Smooth muscle cell (in vitro differentiated cells): ENCODE results near the gene TLE2. TPM values are rescaled to one million over a fixed set of nuclear protein-coding genes. Genes with fewer than 3 reads are reported as not detected.
A peak's percentile ranks its signal among the peaks of the same experiment; 100 is the strongest.

Experiments
- DNase-seq: peaks from one replicate; lab custom pipeline; 2025; ENCODE audit not compliant: unreplicated experiment; lab: John Stamatoyannopoulos, UW
- H2AFZ ChIP-seq: fragments of 200-600 bp; sonication (generic); 2 replicates; pipeline ENCODE4 v1.6.0; 2016; ENCODE audit warnings: antibody characterized with exemption, low read depth, mild to moderate bottlenecking
- H3F3A ChIP-seq: fragments of 200-600 bp; sonication (generic); 2 replicates; pipeline ENCODE4 v1.6.0; 2017; ENCODE audit warnings: antibody characterized with exemption, low read depth
- H3K27ac ChIP-seq: fragments of 200-600 bp; sonication (generic); 2 replicates; pipeline ENCODE4 v1.5.1; 2016; ENCODE audit warnings: low read depth, mild to moderate bottlenecking
- H3K27me3 ChIP-seq: fragments of 200-600 bp; sonication (generic); 2 replicates; pipeline ENCODE4 v1.6.1; 2016; ENCODE audit warnings: low read depth, mild to moderate bottlenecking
- H3K36me3 ChIP-seq: fragments of 200-600 bp; sonication (generic); 2 replicates; pipeline ENCODE4 v1.5.1; 2016; ENCODE audit warnings: low read depth
- H3K4me1 ChIP-seq: fragments of 200-600 bp; sonication (generic); 2 replicates; pipeline ENCODE4 v1.5.1; 2016; ENCODE audit warnings: low read depth
- H3K4me2 ChIP-seq: fragments of 200-600 bp; sonication (generic); 2 replicates; pipeline ENCODE4 v1.6.0; 2016; ENCODE audit warnings: mild to moderate bottlenecking
- H3K4me3 ChIP-seq: fragments of 200-600 bp; sonication (generic); 2 replicates; pipeline ENCODE4 v1.5.1; 2016; ENCODE audit warnings: mild to moderate bottlenecking
- H3K79me2 ChIP-seq: fragments of 200-600 bp; sonication (generic); 2 replicates; pipeline ENCODE4 v1.6.0; 2016; ENCODE audit warnings: low read depth, mild to moderate bottlenecking
- H3K9ac ChIP-seq: fragments of 200-600 bp; sonication (generic); 2 replicates; pipeline ENCODE4 v1.6.0; 2016; ENCODE audit warnings: low read depth
- H3K9me3 ChIP-seq: fragments of 200-600 bp; sonication (generic); replicated peaks from 2 replicates; pipeline ENCODE4 v1.5.1; 2016; ENCODE audit warnings: low read depth
- H4K20me1 ChIP-seq: fragments of 200-600 bp; sonication (generic); 2 replicates; pipeline ENCODE4 v1.6.0; 2016; ENCODE audit warnings: low read depth
- WGBS: methylation state at CpG from one replicate; pipeline ENCODE4 v1.1.7; 2016; ENCODE audit warnings: low lambda C conversion rate; 5-methylcytosine and 5-hydroxymethylcytosine counted together
- polyA plus RNA-seq: library from polyadenylated mRNA; unstranded; fragments of >200 nt; fragmentation: Nextera tagmentation; extraction: Ambion mirVana; gene quantifications from 2 replicates; pipeline ENCODE4 v1.2.1, GENCODE V29; 2016
- total RNA-seq: library from RNA; depleted of rRNA; stranded (reverse); fragments of >200 nt; gene quantifications from 2 replicates; pipeline ENCODE4 v1.2.3, GENCODE V29; 2014
- TF ChIP-seq, protein P1 (sequence below): fragments of 200-600 bp; sonication (generic); IDR thresholded peaks from 2 replicates; pipeline ENCODE4 v1.5.1; 2017; ENCODE audit warnings: borderline replicate concordance, mild to moderate bottlenecking, antibody characterized with exemption; ENCODE audit not compliant: insufficient read depth, poor library complexity, severe bottlenecking

Gene TLE2
- total and polyA plus RNA-seq, 2 experiments from 2014 or later: 7.1 to 14.9 TPM

DNA sequence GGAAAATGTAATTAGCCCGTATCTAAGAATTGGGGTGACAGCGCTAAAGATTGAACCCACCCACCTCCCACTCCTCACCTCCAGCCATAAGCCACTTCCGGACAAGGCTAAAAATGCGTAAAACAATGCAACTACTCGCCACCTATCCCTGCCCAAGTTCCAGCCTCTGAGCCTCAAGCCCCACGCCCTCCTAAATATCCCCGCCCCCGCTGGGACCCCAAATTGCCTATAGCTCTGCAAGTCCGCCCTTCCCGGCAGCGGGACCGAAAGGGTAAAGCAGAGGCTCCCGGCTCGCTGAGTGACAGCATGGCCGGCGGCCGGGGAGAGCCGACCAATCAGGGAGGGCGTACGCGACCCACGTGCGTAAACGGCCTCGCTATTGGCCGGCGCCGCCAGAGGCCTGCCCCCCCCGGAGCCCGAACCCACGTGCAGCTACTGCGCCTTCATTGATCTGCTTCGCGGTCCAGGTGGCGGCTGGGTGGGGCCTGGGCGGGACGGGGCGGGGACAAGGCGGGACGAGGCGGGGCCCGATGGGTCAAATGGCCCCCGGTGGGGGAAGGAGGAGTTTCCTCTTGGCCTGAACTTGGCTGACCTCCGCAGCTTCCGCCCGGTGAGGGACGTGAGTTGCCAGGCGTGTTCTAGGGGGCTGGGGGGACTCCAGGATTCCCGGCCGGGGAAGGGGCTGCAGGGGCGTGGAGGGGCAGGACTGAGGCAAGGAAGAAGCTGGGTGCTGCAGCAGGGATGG, 51.9 kb downstream of the TLE2 start, which contains the start of gene TLE6:
TSS of gene TLE6 (plus strand) at position 564 of the 745 bp plus-strand sequence. CDS start 670 bp downstream, outside the sequence.
- H3K36me3 ChIP-seq: no peaks in the 10 kb centered on the region
- H3K4me1 ChIP-seq: peaks cover 13% of the 10 kb centered on the region
- no peaks in the 10 kb centered on the region for H3K9me3 ChIP-seq
- peaks cover 6% of the 10 kb centered on the region for H3F3A ChIP-seq
- H4K20me1 ChIP-seq: no peaks in the 10 kb centered on the region
- H3K79me2 ChIP-seq: no peaks in the 10 kb centered on the region
- peak within 1 kb of the TSS; percentile 83 for H2AFZ ChIP-seq
- DNase-seq: peak; percentile 60
- H3K4me2 ChIP-seq: peak within 1 kb of the TSS; percentile 88
- no peak within 1 kb of the TSS for H3K9ac ChIP-seq
- H3K4me3 ChIP-seq: peak within 1 kb of the TSS; percentile 61
- no peak within 1 kb of the TSS for H3K27ac ChIP-seq
- H3K27me3 ChIP-seq: no peaks in the 10 kb centered on the region
- WGBS: 2% methylated on average over 33 of the region's 51 CpGs
- TF ChIP-seq, protein P1, sequence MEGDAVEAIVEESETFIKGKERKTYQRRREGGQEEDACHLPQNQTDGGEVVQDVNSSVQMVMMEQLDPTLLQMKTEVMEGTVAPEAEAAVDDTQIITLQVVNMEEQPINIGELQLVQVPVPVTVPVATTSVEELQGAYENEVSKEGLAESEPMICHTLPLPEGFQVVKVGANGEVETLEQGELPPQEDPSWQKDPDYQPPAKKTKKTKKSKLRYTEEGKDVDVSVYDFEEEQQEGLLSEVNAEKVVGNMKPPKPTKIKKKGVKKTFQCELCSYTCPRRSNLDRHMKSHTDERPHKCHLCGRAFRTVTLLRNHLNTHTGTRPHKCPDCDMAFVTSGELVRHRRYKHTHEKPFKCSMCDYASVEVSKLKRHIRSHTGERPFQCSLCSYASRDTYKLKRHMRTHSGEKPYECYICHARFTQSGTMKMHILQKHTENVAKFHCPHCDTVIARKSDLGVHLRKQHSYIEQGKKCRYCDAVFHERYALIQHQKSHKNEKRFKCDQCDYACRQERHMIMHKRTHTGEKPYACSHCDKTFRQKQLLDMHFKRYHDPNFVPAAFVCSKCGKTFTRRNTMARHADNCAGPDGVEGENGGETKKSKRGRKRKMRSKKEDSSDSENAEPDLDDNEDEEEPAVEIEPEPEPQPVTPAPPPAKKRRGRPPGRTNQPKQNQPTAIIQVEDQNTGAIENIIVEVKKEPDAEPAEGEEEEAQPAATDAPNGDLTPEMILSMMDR: no peak

DNA sequence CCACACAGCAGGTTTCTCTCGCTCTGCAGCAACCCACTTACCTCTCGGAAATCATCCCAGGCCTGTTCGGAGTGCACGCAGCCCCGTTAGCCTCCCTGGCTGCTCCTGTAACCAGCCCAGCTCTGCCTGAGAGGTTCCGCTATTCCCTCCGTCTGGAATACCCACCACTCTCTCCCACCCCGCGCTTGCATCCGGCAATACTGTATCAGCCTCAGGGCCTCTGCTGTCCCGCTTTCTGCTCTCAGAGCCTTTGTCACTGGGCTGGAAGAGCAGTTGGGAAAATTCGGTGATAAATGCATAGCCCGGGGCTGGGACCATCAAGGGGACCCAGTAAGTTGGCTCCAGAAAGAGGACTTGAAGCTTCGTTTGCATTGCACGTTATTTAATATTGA, 52.5 kb downstream of the TLE2 start:
- Histone ChIP-seq H3K9ac (no peak overlapping the region), H2AFZ (peak overlapping the region; percentile 83), H3K27me3 (no peaks in the 10 kb centered on the region), H3K27ac (no peak overlapping the region), H3F3A (peaks cover 6% of the 10 kb centered on the region), H3K9me3 (no peaks in the 10 kb centered on the region), H3K4me2 (peak overlapping the region; percentile 88), H4K20me1 (no peaks in the 10 kb centered on the region), H3K4me3 (peak overlapping the region; percentile 61), H3K4me1 (peaks cover 13% of the 10 kb centered on the region), H3K36me3 (no peaks in the 10 kb centered on the region), H3K79me2 (no peaks in the 10 kb centered on the region)
- DNase-seq: no peak
- WGBS: 12% methylated on average over 15 of the region's 15 CpGs
- TF ChIP-seq, protein P1: no peak

DNA sequence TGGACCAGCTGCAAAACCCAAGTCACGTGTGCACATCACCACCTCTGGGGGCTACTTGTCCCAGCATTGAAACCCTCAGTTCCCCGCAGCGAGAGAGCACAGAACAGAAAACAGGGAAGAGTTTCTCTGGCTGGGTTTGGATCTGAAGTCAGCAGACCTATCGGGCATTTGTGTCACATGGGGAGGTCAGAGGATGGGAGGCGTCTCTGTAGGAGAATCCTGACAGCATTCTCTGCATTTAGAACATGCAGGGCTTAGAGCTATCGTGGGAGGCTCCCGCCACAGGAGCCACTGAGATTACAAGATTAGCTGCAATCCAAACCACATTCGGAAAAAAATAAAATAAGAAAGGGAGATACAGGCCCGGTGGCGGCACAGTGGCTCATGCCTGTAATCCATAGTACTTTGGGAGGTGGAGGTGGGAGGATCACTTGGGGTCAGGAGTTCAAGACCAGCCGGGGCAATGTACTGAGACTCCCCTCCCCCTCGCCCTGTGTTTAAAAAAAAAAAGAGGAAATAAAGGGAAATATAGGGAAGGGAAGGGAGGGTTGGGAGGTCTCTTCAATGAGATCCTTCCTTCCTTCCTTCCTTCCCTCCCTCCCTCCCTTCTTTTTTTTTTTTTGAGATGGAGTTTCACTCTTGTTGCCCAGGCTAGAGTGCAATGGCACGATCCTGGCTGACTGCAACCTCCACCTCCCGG, 54.6 kb downstream of the TLE2 start:
- Histone ChIP-seq H3K4me3 (no peak overlapping the region), H3K4me2 (peak overlapping the region; percentile 26), H3K9me3 (no peaks in the 10 kb centered on the region), H3K27me3 (no peaks in the 10 kb centered on the region), H4K20me1 (no peaks in the 10 kb centered on the region), H3K36me3 (no peaks in the 10 kb centered on the region), H3K27ac (no peak overlapping the region), H2AFZ (no peak overlapping the region), H3K79me2 (no peaks in the 10 kb centered on the region), H3K4me1 (peaks cover 13% of the 10 kb centered on the region), H3K9ac (no peak overlapping the region), H3F3A (peaks cover 6% of the 10 kb centered on the region)
- TF ChIP-seq, protein P1: no peak
- WGBS: 35% methylated on average over 14 of the region's 14 CpGs
- no peak for DNase-seq
